GM18868 (cell line): Measurements from ENCODE around the gene ERMAP.
"Not testable (repeated sequence)": the region's sequence is repeated elsewhere in the genome, so short reads cannot be mapped to it uniquely, and the experiment has no call there.

Source experiments
- ATAC-seq: cut with Tn5 transposase; IDR thresholded peaks from one replicate; pipeline ENCODE4 v1.9.1; 2021; ENCODE audit warnings: mild to moderate bottlenecking, moderate library complexity; ENCODE audit not compliant: unreplicated experiment

ERMAP gene

GRCh38 chr1:42869751-42870150, 52.8 kb downstream of the ERMAP start:
- ATAC-seq = not testable (repeated sequence)

- ATAC-seq = not testable (repeated sequence)
Measured at GRCh38 chr1:42873108-42873507, 56.2 kb downstream of the ERMAP start.

- ATAC-seq = no peak
Measured at GRCh38 chr1:42873670-42874069, 56.7 kb downstream of the ERMAP start.

- no peak for ATAC-seq
Measured at GRCh38 chr1:42876009-42876408, 59.1 kb downstream of the ERMAP start.

GRCh38 chr1:42877380-42877779, 60.5 kb downstream of the ERMAP start:
- ATAC-seq = no peak

- ATAC-seq = no peak
Measured at GRCh38 chr1:42880384-42880783, 63.5 kb downstream of the ERMAP start.

GRCh38 chr1:42886046-42886739, 69.3 kb downstream of the ERMAP start:
- no peak for ATAC-seq

- ATAC-seq = no peak
Measured at GRCh38 chr1:42886800-42887199, 69.9 kb downstream of the ERMAP start.

GRCh38 chr1:42887366-42887765, 70.4 kb downstream of the ERMAP start:
- ATAC-seq = no peak

GRCh38 chr1:42888013-42888633, 71.2 kb downstream of the ERMAP start:
- no peak for ATAC-seq

- no peak for ATAC-seq
Measured at GRCh38 chr1:42889264-42889663, 72.3 kb downstream of the ERMAP start.

GRCh38 chr1:42891465-42892138, 74.7 kb downstream of the ERMAP start:
- ATAC-seq = no peak
